Liver (tissue), 3 donors: ENCODE results near the gene AKAP12.

ENCODE experiments used
- CTCF ChIP-seq: fragments of 150-350 bp; IDR thresholded peaks from 2 replicates; pipeline ENCODE4 v1.5.1; 2017; ENCODE audit warnings: improper control_type of control experiment, low read depth, low read length; ENCODE audit not compliant: missing input control
- EGR1 ChIP-seq, 2 donors: IDR thresholded peaks; 2 replicates each; pipeline ENCODE4 v1.6.1; 2016 to 2018; ENCODE audit warnings: antibody characterized with exemption in 2 of 2, low read depth in 2 of 2
- FOXA1 ChIP-seq: IDR thresholded peaks from 2 replicates; pipeline ENCODE4 v1.6.1; 2016; ENCODE audit warnings: antibody characterized with exemption
- GABPA ChIP-seq, 2 donors: IDR thresholded peaks in 1 of 2; conservative IDR thresholded peaks in 1 of 2; 2 replicates each; pipeline ENCODE4 v1.6.1; 2016; ENCODE audit warnings: antibody characterized with exemption in 2 of 2, mild to moderate bottlenecking in 1 of 2, moderate library complexity in 1 of 2
- JUND ChIP-seq, 2 donors: IDR thresholded peaks; 2 replicates each; pipeline ENCODE4 v1.6.1; 2016; ENCODE audit warnings: antibody characterized with exemption in 2 of 2
- NR2F2 ChIP-seq: IDR thresholded peaks from 2 replicates; pipeline ENCODE4 v1.6.1; 2016; ENCODE audit warnings: antibody characterized with exemption
- RXRA ChIP-seq, 2 donors: IDR thresholded peaks; 2 replicates each; pipeline ENCODE4 v1.6.1; 2017 to 2018; ENCODE audit warnings: antibody characterized with exemption in 2 of 2, mild to moderate bottlenecking in 1 of 2
- SP1 ChIP-seq: IDR thresholded peaks from 2 replicates; pipeline ENCODE4 v1.6.1; 2018; ENCODE audit warnings: antibody characterized with exemption, mild to moderate bottlenecking
- TAF1 ChIP-seq: conservative IDR thresholded peaks from 2 replicates; pipeline ENCODE4 v1.6.1; 2016; ENCODE audit warnings: antibody characterized with exemption, mild to moderate bottlenecking
- ZBTB33 ChIP-seq: IDR thresholded peaks from 2 replicates; pipeline ENCODE4 v1.6.1; 2016; ENCODE audit warnings: antibody characterized with exemption
- TF ChIP-seq, protein P1 (sequence below): IDR thresholded peaks from 2 replicates; pipeline ENCODE4 v1.6.1; 2016; ENCODE audit warnings: antibody characterized with exemption
- TF ChIP-seq, protein P2 (sequence below): IDR thresholded peaks from 2 replicates; pipeline ENCODE4 v1.6.1; 2016; ENCODE audit warnings: antibody characterized with exemption, mild to moderate bottlenecking
- TF ChIP-seq, protein P3 (sequence below): IDR thresholded peaks from 2 replicates; pipeline ENCODE4 v1.6.1; 2016; ENCODE audit warnings: antibody characterized with exemption
- donor health status: healthy.
- donor health status: healthy.

DNA sequence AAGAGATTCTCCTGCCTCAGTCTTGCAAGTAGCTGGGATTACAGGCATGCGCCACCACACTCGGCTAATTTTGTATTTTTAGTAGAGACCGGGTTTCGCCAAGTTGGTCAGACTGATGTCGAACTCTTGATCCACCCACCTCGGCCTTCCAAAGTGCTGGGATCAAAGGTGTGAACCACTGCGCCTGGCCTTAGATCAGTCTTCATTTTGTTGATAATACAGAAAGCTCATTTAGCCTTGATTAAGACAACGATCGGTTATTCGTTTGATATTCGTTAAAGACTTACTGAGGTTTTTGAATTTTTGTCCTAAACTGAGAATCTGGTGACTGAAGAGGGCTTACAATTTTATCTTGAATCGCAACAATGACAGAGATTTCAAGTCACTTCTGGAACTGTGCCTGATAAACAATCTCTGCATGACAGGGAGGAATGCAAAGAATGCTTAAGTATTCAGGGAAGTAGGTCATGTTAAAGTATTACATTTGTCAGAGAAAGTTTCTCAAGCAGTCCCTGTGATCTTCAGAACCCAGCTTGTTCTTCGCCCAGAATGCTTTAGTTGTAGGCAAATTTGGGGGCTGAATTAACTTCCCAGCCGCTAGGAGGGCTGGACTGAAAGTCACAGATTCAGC is 14.8 kb downstream of the AKAP12 start:
- TF ChIP-seq CTCF, result no peak
- no peak for TF ChIP-seq SP1
- TF ChIP-seq, protein P1, sequence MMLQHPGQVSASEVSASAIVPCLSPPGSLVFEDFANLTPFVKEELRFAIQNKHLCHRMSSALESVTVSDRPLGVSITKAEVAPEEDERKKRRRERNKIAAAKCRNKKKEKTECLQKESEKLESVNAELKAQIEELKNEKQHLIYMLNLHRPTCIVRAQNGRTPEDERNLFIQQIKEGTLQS, result no peak
- TF ChIP-seq, protein P2, sequence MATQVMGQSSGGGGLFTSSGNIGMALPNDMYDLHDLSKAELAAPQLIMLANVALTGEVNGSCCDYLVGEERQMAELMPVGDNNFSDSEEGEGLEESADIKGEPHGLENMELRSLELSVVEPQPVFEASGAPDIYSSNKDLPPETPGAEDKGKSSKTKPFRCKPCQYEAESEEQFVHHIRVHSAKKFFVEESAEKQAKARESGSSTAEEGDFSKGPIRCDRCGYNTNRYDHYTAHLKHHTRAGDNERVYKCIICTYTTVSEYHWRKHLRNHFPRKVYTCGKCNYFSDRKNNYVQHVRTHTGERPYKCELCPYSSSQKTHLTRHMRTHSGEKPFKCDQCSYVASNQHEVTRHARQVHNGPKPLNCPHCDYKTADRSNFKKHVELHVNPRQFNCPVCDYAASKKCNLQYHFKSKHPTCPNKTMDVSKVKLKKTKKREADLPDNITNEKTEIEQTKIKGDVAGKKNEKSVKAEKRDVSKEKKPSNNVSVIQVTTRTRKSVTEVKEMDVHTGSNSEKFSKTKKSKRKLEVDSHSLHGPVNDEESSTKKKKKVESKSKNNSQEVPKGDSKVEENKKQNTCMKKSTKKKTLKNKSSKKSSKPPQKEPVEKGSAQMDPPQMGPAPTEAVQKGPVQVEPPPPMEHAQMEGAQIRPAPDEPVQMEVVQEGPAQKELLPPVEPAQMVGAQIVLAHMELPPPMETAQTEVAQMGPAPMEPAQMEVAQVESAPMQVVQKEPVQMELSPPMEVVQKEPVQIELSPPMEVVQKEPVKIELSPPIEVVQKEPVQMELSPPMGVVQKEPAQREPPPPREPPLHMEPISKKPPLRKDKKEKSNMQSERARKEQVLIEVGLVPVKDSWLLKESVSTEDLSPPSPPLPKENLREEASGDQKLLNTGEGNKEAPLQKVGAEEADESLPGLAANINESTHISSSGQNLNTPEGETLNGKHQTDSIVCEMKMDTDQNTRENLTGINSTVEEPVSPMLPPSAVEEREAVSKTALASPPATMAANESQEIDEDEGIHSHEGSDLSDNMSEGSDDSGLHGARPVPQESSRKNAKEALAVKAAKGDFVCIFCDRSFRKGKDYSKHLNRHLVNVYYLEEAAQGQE, result no peak
- TF ChIP-seq RXRA (IDR thresholded peaks at IDR 0.05), result no peak
- no peak for TF ChIP-seq GABPA (IDR thresholded peaks at IDR 0.05 in 1 of 2, conservative IDR thresholded peaks at IDR 0.05 in 1 of 2)
- no peak for TF ChIP-seq EGR1 (IDR thresholded peaks at IDR 0.05; ENCODE audit: low read depth in 2 of 2)
- TF ChIP-seq ZBTB33, result no peak
- TF ChIP-seq JUND (IDR thresholded peaks at IDR 0.05), result no peak
- no peak for TF ChIP-seq TAF1
- TF ChIP-seq FOXA1, result no peak
- TF ChIP-seq NR2F2, result no peak
- TF ChIP-seq, protein P3, sequence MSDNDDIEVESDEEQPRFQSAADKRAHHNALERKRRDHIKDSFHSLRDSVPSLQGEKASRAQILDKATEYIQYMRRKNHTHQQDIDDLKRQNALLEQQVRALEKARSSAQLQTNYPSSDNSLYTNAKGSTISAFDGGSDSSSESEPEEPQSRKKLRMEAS, result no peak
